Left kidney (tissue), 2 donors: ENCODE results near the gene SUSD2. TPM values are rescaled to one million over a fixed set of nuclear protein-coding genes. Genes with fewer than 3 reads are reported as not detected.
"Not testable (repeated sequence)": the region's sequence is repeated elsewhere in the genome, so short reads cannot be mapped to it uniquely, and the experiment has no call there.

Source experiments
- DNase-seq: peaks from one replicate; pipeline ENCODE4 v3.0.0-alpha.2; 2013
- polyA plus RNA-seq: library from polyadenylated mRNA; unstranded; fragments of 120-200 nt; gene quantifications from one replicate; pipeline ENCODE4 v1.2.1, GENCODE V29; 2013; ENCODE audit not compliant: insufficient read length

The SUSD2 gene
- polyA plus RNA-seq, 1 donor = 15.1 TPM

DNA sequence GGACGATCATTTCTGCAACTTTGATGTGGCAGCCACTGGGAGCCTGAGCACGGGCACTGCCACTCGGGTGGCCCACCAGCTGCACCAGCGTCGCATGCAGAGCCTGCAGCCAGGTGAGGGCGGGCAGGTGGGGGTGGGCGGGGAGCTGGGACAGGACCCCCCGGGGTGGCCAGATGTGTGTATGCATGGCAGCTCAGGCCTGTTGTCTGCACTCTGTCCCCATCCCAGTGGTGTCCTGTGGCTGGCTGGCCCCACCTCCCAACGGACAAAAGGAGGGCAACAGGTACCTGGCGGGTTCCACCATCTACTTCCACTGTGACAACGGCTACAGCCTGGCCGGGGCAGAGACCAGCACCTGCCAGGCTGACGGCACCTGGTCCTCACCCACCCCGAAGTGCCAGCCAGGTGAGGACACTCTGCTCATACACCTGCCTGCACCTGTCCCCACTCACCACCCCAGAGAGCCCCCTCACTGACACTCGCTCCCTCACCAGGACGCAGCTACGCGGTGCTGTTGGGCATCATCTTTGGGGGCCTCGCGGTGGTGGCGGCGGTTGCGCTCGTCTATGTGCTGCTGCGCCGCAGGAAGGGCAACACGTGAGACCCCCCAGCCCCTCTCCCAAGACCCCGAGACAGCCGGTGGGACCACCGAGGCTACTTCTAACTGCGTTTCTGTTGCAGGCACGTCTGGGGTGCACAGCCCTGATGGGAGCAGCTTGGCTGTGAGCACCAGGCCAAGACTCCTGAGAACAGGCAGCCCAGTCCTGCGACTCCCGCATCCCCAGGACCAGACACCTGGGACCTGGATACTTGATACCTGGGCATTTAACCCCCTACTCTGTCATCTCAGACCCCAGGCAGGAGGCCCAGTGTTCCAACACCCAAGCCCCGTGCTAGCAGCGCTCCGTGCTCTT lies 6.7 kb downstream of the SUSD2 start:
- no peak for DNase-seq

DNA sequence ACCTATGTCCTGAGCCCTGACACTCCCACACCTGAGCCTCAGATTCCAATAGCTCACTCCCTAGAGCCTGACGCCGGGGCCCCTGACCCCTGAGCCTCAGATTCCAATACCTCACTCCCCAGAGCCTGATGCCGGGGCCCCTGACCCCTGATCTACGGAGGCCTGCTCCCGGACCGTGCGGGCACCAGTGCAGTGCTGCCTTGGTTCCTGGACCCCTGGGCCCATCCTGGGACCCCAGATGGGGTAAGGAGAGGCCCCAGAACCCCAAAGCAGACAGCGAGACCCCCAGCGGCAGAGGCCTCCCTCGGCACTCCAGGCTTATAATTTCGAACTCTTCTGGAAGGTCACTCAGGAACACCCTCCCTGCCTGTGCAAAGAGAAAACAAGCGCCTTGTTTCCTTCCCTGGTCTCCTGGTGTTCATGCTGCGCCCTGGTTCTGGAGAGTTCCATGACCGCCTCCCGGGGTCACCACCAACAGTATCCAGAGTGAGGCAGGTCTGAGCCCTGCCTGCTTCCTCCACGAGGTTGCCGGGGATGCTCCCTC lies 7.5 kb downstream of the SUSD2 start:
- DNase-seq = no peak

DNA sequence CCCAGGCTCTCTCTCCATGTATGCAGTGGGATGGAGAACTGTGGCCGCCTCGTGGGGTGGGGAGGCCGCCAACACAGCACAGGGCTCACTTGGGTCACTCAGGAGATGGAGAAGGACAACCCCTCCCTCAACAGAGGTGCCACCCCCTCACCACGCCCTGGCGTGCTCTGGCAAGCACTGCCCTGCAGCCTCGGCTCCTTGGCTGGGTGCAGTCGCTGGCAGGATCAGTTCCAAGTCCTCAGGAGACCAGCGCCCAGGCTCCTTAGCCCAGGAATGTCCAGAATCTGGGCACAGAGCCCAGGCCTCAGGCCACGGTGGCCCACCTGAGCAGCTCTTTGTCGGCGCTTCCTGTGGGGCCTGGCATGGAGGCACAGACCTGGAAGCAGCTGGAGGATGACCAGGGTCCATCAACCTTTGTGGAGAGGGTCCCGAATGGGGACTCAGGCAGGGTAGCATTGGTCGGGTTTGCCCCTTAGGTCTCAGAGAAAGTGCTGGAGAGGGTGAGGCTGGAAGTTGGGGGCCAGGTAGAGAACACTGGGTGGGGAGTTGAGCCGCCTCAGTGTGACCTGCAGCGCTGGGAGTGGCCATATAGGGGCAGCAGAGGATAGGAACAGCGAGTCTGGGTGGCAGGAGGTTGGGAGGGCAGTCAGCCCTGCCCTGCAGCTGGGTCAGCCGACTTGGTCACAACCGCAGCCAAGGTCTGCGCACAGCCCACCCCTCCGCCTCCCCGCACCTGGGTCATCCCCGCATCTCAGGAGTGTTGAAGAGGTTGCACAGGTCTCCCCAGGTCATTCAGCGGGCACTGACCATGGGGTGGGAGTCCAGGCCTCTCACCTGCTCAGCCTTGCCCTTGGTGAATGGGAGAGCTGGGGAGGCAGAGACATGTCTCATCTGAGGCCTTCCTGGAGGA lies 8.2 kb downstream of the SUSD2 start:
- peak; percentile 54 for DNase-seq

DNA sequence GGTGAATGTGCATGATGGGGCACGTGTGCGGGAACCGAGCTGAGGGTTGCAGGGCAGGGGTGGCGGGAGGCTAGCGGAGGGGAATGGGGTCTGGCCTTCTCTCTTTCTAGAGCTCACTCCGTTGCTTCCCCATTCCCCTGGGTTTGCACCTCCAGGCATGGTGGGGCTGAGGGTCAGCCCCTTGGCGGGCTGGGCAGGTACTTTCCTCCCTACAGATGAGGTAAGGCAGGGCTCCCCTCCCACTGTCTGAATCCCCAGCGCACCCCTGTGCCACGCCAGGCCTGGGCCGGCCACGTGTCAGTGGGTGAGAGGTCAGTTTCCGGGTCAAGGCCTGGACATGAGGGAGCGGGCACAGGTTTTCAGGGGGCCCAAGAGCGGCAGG lies 8.9 kb downstream of the SUSD2 start:
- no peak for DNase-seq

DNA sequence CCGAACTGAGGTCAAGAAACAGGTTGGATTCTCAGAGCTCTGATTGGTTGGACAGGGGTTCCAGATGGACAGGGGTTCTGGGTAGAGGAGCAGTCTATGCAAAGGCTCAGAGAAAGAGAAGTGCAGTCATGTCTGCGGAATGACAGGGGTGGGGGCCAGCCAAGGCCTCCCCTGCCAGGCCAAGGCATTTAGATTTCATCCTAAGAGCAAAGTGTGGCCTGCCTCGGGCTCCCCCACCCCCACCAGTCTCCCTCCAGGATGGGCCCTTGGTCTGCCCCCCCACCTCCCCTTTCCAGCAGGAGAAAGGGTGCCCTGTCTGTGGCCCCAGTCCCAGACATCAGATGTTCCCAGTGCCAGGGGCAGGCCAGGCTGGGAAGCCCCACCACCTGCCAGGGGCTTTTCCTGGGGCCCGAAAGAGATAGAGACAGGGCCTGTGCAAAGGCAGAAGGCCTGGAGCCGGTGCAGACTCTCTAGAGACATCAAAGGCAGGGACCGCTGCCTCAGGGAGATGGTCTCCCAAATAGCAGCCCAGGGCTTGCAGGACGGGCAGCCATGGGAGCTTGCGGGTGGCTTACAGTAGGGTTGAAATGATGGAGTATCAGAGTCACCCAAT lies 9.4 kb downstream of the SUSD2 start:
- no peak for DNase-seq

DNA sequence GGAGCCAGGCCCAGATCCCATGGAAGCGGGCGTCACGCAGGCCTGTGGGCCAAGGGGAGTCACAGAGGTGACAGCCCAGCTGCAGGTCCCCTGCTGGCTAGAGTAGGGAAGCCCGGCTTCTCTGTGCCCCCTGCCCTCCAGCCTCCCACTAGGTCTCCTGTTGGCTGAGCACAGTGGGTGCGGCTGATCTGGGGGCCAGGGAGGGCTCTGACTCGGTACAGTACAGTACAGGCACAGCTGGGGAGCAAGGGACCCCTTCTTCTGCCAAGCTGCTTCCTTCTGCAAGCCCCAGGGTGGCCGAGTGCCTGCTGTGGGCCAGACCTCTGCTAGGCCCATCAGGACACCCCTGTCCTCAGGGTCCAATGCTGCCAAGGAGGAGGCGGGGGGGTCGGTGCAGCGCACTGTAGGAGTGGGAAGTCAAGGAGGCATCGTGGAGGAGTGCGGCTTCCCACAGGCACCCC lies 10.1 kb downstream of the SUSD2 start:
- no peak for DNase-seq

DNA sequence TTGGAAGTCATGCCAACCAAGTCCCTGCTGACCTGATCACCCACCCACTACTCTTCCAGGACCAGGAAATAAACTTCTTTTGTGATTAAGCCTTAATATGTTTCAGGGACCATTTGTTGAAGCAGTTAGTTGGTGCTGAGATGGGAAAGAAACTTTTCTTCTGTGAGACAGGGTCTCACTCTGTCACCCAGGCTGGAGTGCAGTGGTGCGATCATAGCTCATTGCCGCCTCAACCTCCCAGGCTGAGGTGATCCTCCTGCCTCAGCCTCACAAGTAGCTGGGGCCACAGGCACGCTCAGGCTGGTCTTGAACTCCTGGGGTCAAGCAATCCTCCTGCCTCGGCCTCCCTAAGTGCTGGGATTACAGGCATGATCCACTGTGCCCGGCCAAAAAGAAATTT lies 10.6 kb downstream of the SUSD2 start:
- DNase-seq = no peak

DNA sequence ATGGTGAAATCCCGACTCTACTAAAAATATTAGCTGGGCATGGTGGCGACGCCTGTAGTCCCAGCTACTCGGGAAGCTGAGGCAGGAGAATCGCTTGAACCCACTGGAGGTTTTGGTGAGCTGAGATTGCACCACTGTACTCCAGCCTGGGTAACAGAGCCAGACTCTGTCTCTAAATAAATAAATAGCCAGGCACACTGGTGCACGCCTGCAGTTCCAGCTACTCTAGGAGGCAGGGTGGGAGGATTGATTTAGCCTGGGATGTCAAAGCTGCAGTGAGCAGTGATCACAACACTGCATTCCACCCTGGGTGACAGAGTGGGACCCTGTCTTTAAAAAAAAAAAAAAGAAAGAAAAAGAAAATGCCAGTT lies 17.4 kb downstream of the SUSD2 start:
- no peak for DNase-seq

DNA sequence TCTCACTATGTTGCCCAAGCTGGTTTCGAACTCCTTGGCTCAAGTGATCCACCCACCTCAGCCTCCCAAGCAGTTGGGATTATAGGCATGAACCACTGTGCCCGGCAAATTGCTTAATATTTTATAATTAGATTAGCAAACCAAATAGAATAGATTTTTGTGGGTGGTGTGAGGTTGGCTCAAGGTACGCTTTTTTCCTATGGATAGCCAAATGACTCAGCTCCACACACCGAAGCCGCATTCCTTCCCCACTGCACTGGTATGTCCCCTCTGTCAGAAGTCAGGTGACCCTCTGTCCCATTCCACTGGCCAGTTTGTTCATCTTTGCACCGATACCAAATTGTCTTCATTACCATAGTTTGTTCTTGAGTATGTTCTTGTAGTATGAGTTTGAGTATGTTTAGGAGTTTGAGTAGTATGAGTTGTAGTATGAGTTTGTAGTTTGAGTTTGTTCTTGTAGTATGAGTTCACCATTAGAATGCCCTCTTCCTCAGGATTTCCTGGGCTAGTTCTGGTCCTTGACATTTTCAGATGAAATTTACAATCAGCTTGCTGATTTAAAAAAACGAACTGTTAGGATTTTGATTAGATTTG lies 19.4 kb downstream of the SUSD2 start:
- DNase-seq = no peak

DNA sequence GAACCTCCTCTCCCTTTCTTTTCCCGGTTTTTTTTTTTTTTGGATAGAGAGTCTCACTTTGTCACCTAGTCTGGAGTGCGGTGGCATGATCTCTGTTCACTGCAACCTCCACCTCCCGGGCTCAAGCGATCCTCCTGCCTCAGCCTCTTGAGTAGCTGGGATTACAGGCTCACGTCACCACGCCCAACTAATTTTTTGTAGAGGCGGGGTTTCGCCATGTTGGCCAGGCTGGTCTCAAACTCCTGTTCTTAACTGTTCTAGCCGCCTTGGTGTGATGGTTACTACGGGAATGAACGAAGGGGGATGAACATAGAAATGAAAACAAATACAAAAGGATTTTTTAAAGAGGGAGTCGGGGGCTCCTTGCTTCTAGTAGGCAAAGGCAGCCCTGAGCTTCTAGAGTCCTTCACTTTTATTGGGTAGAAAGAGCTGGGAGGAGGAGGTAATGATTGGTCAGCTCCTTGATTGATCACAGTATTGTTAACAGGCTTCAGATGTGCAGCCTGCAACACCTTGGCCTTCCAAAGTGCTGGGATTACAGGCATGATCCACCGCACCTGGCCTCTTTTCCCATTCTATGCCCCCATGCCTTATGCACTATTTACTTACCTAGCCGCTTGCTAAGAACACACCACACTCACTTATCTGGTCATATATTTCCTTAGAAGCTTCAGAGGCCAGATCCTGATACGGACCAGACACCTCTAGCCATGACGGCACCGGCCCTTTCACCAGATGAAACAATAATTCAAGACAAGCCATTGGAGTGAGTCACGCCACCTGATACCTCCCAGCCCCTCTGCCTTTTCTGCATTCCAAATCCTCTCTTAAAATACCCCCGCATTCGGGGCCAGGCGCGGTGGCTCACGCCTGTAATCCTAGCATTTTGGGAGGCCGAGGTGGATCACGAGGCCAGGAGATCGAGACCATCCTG lies 20.7 kb downstream of the SUSD2 start:
- no peak for DNase-seq

DNA sequence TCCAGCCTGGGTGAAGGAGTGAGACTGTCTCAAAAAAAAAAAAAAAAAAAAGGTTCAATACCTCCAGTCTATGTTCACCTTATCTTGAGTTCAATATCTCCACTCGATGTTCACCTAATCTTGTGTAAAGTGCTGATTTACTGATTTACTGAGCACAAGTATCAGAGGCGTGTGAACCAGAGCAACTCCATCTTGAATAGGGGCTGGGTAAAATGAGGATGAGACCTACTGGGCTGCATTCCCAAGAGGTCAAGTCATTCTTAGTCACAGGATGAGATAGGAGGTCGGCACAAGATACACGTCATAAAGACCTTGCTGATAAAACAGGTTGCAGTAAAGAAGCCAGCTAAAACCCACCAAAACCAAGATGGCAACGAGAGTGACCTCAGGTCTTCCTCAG lies 22.6 kb downstream of the SUSD2 start:
- DNase-seq = not testable (repeated sequence)

DNA sequence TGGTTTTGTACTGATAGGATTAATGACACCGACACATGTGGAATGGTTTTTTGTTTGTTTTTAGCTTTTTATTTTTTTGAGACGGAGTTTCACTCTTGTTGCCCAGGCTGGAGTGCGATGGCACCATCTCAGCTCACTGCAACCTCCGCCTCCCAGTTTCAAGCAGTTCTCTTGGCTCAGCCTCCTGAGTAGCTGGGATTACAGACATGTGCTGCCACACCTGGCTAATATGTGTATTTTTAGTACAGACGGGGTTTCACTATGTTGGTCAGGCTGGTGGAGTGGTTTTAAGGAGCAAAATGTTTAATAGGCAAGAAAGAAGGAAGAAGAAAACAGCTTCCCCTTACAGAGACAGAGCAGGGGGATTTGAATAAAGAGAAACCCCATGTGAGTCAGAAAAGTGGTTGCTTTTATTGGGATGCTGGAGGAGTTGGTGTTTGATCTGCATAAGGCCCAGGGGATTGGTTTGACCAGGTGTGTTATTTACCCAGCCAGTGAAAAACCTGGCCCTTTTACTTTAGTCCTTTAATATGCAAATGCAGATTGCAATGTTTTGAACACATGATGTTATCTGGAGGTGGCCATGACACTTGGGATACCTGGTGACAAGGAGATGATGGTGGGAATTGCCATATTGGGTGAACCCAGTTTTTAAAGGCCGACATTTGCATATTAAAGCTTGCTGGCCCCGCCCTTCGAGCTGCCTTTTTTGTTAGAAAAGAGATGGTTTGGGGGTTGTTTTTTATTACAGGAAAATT lies 24.3 kb downstream of the SUSD2 start:
- DNase-seq = no peak

DNA sequence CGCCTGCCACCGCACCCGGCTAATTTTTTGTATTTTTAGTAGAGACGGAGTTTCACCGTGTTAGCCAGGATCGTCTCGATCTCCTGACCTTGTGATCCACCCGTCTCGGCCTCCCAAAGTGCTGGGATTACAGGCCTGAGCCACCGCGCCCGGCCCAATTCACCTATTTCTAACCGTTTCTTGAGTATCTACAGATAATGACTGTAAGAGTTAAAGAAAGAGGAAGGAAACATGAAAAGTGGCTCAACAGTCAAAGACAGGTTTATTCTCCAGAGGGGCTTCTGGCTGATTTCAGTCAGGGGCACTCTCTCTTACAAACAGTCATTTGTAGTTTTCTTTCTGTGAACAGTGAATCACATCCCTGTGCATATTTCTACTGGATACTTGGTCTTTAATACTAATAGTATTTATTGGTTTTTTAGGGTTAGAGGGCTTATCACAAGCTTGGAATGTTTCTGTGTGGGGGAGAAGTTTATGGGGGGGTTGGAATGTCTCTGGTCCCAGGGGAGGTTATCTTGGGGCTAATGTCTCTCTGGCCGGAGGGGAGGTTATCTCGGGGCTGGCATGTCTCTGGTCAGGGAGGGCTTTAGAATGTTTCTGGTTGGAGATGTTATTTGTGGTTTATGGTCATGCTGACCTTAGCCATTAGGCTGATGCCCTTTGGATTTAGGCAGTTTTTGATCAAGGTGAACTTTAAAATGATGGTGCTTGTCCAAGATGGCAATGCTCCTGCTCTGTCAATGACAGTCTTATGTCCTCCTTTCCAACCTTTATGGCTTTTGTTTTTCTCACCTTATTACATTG lies 25.4 kb downstream of the SUSD2 start:
- DNase-seq = not testable (repeated sequence)

DNA sequence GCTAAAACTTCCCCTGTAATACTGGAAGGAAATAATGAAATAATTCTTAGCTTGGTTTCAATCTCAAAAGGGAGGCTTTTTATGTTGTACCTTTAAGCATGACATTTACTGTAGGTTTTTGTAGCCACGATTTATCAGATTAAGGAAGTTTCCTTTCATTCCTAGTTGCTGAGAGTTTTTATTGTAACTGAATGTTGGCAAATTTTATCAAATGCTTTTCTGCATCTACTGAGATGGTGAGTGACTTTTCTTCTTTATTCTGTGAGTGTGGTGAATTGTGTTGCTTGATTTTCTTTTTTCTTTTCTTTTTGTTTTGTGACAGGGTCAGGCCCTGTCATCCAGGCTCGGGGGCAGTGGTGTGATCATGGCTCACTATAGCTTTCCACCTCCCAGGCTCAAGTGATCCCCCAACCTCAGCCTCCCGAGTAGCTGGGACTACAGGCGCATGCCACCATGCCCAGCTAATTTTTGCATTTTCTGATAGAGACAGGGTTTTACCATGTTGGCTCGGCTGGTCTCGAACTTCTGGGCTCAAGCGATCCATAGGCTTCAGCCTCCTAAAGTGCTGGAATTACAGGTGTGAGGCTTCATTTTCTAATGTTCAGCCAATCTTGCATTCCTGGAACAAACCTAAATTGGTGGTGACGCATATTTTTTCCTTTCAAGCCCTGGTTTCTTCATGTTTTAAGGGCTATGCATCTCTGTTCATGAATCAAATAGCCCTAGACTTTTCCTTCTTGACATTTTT lies 26.2 kb downstream of the SUSD2 start:
- DNase-seq = no peak

DNA sequence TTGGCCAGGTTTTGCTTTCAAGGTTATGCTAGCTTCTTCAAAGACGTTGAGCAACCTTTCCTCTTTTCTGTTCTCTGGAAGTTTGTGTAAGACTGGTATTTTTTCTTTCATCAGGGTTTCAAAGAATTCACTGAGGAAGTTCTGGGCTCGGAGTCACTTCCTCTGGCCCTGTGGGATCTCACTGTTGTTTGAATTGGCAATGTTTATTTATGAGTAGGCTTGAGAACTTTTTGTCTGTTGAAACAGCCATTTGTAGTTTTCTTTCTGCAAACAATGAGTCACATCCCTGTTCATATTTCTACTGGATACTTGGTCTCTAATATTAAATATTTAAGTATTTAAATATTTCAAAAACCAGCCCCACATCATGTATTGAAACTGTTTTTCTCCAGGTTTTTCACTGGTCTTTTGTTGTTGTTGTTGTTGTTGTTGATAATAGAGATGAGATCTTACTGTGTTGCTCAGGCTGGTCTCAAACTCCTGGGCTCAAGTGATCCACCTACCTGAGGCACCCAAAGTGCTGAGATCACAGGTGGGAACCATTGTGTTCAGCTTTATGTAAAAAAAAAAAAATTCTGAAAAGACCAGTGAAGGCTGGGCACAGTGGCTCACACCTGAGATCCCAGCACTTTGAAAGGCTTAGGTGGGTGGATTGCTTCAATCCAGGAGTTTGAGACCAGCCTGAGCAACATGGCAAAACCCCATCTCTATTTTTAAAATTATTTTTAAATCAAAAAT lies 26.9 kb downstream of the SUSD2 start:
- no peak for DNase-seq

DNA sequence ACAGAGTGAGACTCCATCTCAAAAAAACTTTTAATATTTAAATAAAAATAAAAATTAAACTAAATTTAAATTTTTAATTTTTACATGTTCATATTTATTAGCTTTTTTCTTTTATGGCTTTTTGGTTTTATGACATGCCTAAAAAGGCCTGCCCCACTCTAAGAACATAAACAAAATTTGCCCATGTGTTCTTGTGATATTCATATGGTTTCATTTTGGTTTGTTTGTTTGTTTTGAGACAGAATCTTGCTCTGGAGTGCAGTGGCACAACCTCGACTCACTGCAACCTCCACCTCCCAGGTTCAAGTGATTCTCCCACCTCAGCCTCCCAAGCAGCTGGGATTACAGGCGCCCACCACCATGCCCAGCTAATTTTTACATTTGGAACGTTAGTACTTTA lies 27.7 kb downstream of the SUSD2 start:
- no peak for DNase-seq

DNA sequence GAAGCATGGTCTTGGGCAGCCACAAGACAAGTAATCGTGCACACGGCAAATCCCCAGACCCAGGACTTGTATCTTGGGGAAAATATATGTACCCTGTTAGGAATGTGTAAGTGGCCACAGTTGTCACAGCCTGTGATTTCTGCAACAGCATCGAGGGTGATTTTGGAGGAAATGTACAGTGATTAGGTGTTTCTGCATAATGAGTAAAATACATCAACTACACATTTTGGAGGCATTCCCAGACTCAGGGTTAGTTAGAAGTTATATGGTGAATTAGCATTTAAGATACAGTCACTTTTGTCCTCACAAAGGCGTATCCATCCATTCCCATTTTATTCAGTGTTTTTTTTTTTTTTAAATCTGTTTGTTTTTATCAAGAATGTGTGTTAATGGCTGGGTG lies 28.4 kb downstream of the SUSD2 start:
- DNase-seq = no peak

DNA sequence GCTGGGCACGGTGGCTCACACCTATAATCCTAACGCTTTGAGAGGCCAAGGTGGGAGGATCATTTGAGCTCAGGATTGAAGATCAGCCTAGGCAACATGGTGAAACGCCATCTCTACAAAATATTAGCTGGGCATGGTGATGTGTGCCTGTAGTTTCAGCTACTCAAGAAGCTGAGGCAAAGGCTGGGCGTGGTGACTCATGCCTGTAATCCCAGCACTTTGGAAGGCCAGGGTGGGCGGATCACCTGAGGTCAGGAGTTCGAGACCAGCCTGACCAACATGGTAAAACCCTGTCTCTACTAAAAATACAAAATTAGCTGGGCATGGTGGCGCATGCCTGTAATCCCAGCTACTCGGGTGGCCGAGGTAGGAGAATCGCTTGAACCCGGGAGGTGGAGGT lies 29.1 kb downstream of the SUSD2 start:
- DNase-seq = not testable (repeated sequence)
